Muscle layer of colon (tissue), 2 donors: ENCODE results near the gene SUPT3H.

Source experiments
- H3K27ac ChIP-seq: one replicate; pipeline ENCODE4 v1.7.0; 2013; ENCODE audit warnings: low read depth, mild to moderate bottlenecking, low read length, moderate library complexity
- H3K27me3 ChIP-seq, 2 donors: one replicate each; pipeline ENCODE4 v1.7.0; 2013; ENCODE audit warnings: low read length in 2 of 2, mild to moderate bottlenecking in 2 of 2; ENCODE audit not compliant: insufficient read depth in 2 of 2, control insufficient read depth in 1 of 2
- H3K36me3 ChIP-seq: one replicate; pipeline ENCODE4 v1.7.0; 2013; ENCODE audit warnings: mild to moderate bottlenecking, low read length; ENCODE audit not compliant: insufficient read depth
- H3K4me1 ChIP-seq: one replicate; pipeline ENCODE4 v1.7.0; 2013; ENCODE audit warnings: mild to moderate bottlenecking, low read length; ENCODE audit not compliant: insufficient read depth
- H3K4me3 ChIP-seq, 2 donors: one replicate each; pipeline ENCODE4 v1.7.0; 2013; ENCODE audit warnings: low read length in 2 of 2, low read depth in 1 of 2, mild to moderate bottlenecking in 1 of 2, moderate library complexity in 1 of 2
- H3K9ac ChIP-seq: one replicate; pipeline ENCODE4 v1.7.0; 2013; ENCODE audit warnings: low read length
- H3K9me3 ChIP-seq: one replicate; pipeline ENCODE4 v1.7.0; 2013; ENCODE audit warnings: mild to moderate bottlenecking, low read length
- donor health status: abdominal sarcoma.
- donor health status: Adenocarcinoma of cecum.

SUPT3H gene

GRCh38 chr6:44980841-44981240, 396.9 kb downstream of the SUPT3H start:
- H3K4me1 ChIP-seq, result no peaks in the 10 kb centered on the region
- H3K4me3 ChIP-seq, result no peak overlapping the region

GRCh38 chr6:44976677-44977641, 400.8 kb downstream of the SUPT3H start:
- H3K27me3 ChIP-seq, result no peaks in the 10 kb centered on the region
- H3K4me3 ChIP-seq, result no peak overlapping the region
- no peaks in the 10 kb centered on the region for H3K36me3 ChIP-seq
- H3K4me1 ChIP-seq, result no peaks in the 10 kb centered on the region
- H3K9me3 ChIP-seq, result no peaks in the 10 kb centered on the region
- no peak overlapping the region for H3K27ac ChIP-seq
- no peak overlapping the region for H3K9ac ChIP-seq

More at GRCh38 chr6:44980841-44981240, 396.9 kb downstream of the SUPT3H start:
- no peaks in the 10 kb centered on the region for H3K9me3 ChIP-seq
- H3K36me3 ChIP-seq, result no peaks in the 10 kb centered on the region
- H3K27ac ChIP-seq, result no peak overlapping the region
- H3K9ac ChIP-seq, result no peak overlapping the region
- H3K27me3 ChIP-seq, result no peaks in the 10 kb centered on the region

- no peak overlapping the region for H3K27ac ChIP-seq
- H3K4me1 ChIP-seq, result no peaks in the 10 kb centered on the region
- H3K27me3 ChIP-seq, result no peaks in the 10 kb centered on the region
- H3K4me3 ChIP-seq, result no peak overlapping the region
- no peak overlapping the region for H3K9ac ChIP-seq
- no peaks in the 10 kb centered on the region for H3K36me3 ChIP-seq
- no peaks in the 10 kb centered on the region for H3K9me3 ChIP-seq
Observed at GRCh38 chr6:44974511-44974910, 403.2 kb downstream of the SUPT3H start.

- Histone ChIP-seq H3K9me3 (no peaks in the 10 kb centered on the region), H3K4me1 (peaks cover under 1% of the 10 kb centered on the region), H3K9ac (no peak overlapping the region), H3K27ac (no peak overlapping the region), H3K36me3 (no peaks in the 10 kb centered on the region), H3K4me3 (no peak overlapping the region), H3K27me3 (no peaks in the 10 kb centered on the region)
Observed at GRCh38 chr6:44972709-44973108, 405.0 kb downstream of the SUPT3H start.

GRCh38 chr6:44969446-44970185, 408.1 kb downstream of the SUPT3H start:
- Histone ChIP-seq H3K4me3 (no peak overlapping the region), H3K36me3 (no peaks in the 10 kb centered on the region), H3K27me3 (no peaks in the 10 kb centered on the region), H3K9ac (no peak overlapping the region), H3K27ac (no peak overlapping the region), H3K9me3 (no peaks in the 10 kb centered on the region), H3K4me1 (peaks cover 10% of the 10 kb centered on the region)

GRCh38 chr6:44967481-44967880, 410.3 kb downstream of the SUPT3H start:
- no peaks in the 10 kb centered on the region for H3K9me3 ChIP-seq
- H3K27ac ChIP-seq, result no peak overlapping the region
- no peak overlapping the region for H3K4me3 ChIP-seq
- H3K9ac ChIP-seq, result no peak overlapping the region
- peaks cover 10% of the 10 kb centered on the region for H3K4me1 ChIP-seq
- H3K27me3 ChIP-seq, result no peaks in the 10 kb centered on the region
- H3K36me3 ChIP-seq, result no peaks in the 10 kb centered on the region

- H3K27me3 ChIP-seq, result no peaks in the 10 kb centered on the region
- H3K4me3 ChIP-seq, result no peak overlapping the region
- H3K9ac ChIP-seq, result no peak overlapping the region
- H3K9me3 ChIP-seq, result no peaks in the 10 kb centered on the region
- H3K4me1 ChIP-seq, result peaks cover 10% of the 10 kb centered on the region
- H3K36me3 ChIP-seq, result no peaks in the 10 kb centered on the region
- no peak overlapping the region for H3K27ac ChIP-seq
Observed at GRCh38 chr6:44966449-44967092, 411.2 kb downstream of the SUPT3H start.

- Histone ChIP-seq H3K36me3 (no peaks in the 10 kb centered on the region), H3K4me1 (peaks cover 10% of the 10 kb centered on the region), H3K4me3 (no peak overlapping the region), H3K27me3 (no peaks in the 10 kb centered on the region), H3K27ac (no peak overlapping the region), H3K9me3 (no peaks in the 10 kb centered on the region), H3K9ac (no peak overlapping the region)
Observed at GRCh38 chr6:44965708-44966107, 412.0 kb downstream of the SUPT3H start.

GRCh38 chr6:44960898-44961297, 416.8 kb downstream of the SUPT3H start:
- H3K4me3 ChIP-seq, result no peak overlapping the region
- no peaks in the 10 kb centered on the region for H3K4me1 ChIP-seq
- no peak overlapping the region for H3K27ac ChIP-seq
- H3K9ac ChIP-seq, result no peak overlapping the region
- no peaks in the 10 kb centered on the region for H3K27me3 ChIP-seq
- H3K9me3 ChIP-seq, result no peaks in the 10 kb centered on the region
- H3K36me3 ChIP-seq, result no peaks in the 10 kb centered on the region

GRCh38 chr6:44959651-44960050, 418.1 kb downstream of the SUPT3H start:
- Histone ChIP-seq H3K4me3 (no peak overlapping the region), H3K4me1 (no peaks in the 10 kb centered on the region), H3K9me3 (no peaks in the 10 kb centered on the region), H3K27ac (no peak overlapping the region), H3K36me3 (no peaks in the 10 kb centered on the region), H3K27me3 (no peaks in the 10 kb centered on the region), H3K9ac (no peak overlapping the region)

- H3K36me3 ChIP-seq, result peaks cover 5% of the 10 kb centered on the region
- H3K4me3 ChIP-seq, result no peak overlapping the region
- no peaks in the 10 kb centered on the region for H3K27me3 ChIP-seq
- no peaks in the 10 kb centered on the region for H3K4me1 ChIP-seq
- H3K27ac ChIP-seq, result no peak overlapping the region
- H3K9ac ChIP-seq, result no peak overlapping the region
- no peaks in the 10 kb centered on the region for H3K9me3 ChIP-seq
Observed at GRCh38 chr6:44957156-44957555, 420.6 kb downstream of the SUPT3H start.
